Stimulated activated memory B cell treated with anti-CD40 and anti-IgM and Interleukin-4, amounts not matched to agents 10 μg/mL and 1 μg/mL and 100 μg/mL, for 72 hours (primary cell): ENCODE results near the gene ZYX.

Source experiments
- ATAC-seq: fragments of 150-1000 bp; cut with Tn5 transposase; 2 replicates; pipeline ENCODE4 v1.10.0; 2021
- H3K27ac Mint-ChIP-seq: one replicate; pipeline ENCODE4 v1.8.0; 2022; ENCODE audit warnings: mild to moderate bottlenecking, mixed read lengths
- H3K27me3 Mint-ChIP-seq: one replicate; pipeline ENCODE4 v1.8.0; 2022; ENCODE audit warnings: mixed read lengths
- H3K36me3 Mint-ChIP-seq: one replicate; pipeline ENCODE4 v1.8.0; 2022; ENCODE audit warnings: mixed read lengths
- H3K4me1 Mint-ChIP-seq: one replicate; pipeline ENCODE4 v1.8.0; 2022; ENCODE audit warnings: mixed read lengths
- H3K4me3 Mint-ChIP-seq: one replicate; pipeline ENCODE4 v1.8.0; 2022; ENCODE audit warnings: mild to moderate bottlenecking, moderate library complexity, mixed read lengths
- H3K9me3 Mint-ChIP-seq: one replicate; pipeline ENCODE4 v1.8.0; 2022; ENCODE audit warnings: mixed read lengths

The ZYX gene

GRCh38 chr7:143376396-143376795 lies 4.7 kb upstream of the ZYX start:
- no peaks in the 10 kb centered on the region for H3K27me3 Mint-ChIP-seq
- no peaks in the 10 kb centered on the region for H3K36me3 Mint-ChIP-seq
- no peak for ATAC-seq
- H3K4me3 Mint-ChIP-seq: no peak overlapping the region
- H3K4me1 Mint-ChIP-seq: peaks cover 60% of the 10 kb centered on the region
- no peak overlapping the region for H3K27ac Mint-ChIP-seq
- no peaks in the 10 kb centered on the region for H3K9me3 Mint-ChIP-seq

- Mint-ChIP-seq H3K27ac (peak overlapping the region; percentile 83), H3K36me3 (no peaks in the 10 kb centered on the region), H3K4me3 (peak overlapping the region; percentile 88), H3K9me3 (no peaks in the 10 kb centered on the region), H3K27me3 (no peaks in the 10 kb centered on the region), H3K4me1 (peaks cover 56% of the 10 kb centered on the region)
- ATAC-seq: no peak
Measured at GRCh38 chr7:143379611-143380259, 1.4 kb upstream of the ZYX start.

GRCh38 chr7:143380260-143380645 lies 892 bp upstream of the ZYX start:
- H3K4me1 Mint-ChIP-seq: peaks cover 51% of the 10 kb centered on the region
- peak overlapping the region; percentile 83 for H3K27ac Mint-ChIP-seq
- peak overlapping the region; percentile 88 for H3K4me3 Mint-ChIP-seq
- H3K9me3 Mint-ChIP-seq: no peaks in the 10 kb centered on the region
- H3K36me3 Mint-ChIP-seq: no peaks in the 10 kb centered on the region
- H3K27me3 Mint-ChIP-seq: no peaks in the 10 kb centered on the region
- ATAC-seq: peak; percentile 80

GRCh38 chr7:143381427-143382125 lies 431 bp downstream of the ZYX start:
- Mint-ChIP-seq H3K27ac (peak overlapping the region; percentile 25), H3K36me3 (no peaks in the 10 kb centered on the region), H3K9me3 (no peaks in the 10 kb centered on the region), H3K27me3 (no peaks in the 10 kb centered on the region), H3K4me3 (peak overlapping the region; percentile 71), H3K4me1 (peaks cover 37% of the 10 kb centered on the region)
- peak; percentile 1 for ATAC-seq

- Mint-ChIP-seq H3K4me1 (peaks cover 34% of the 10 kb centered on the region), H3K9me3 (no peaks in the 10 kb centered on the region), H3K27ac (peak overlapping the region; percentile 25), H3K27me3 (no peaks in the 10 kb centered on the region), H3K36me3 (no peaks in the 10 kb centered on the region), H3K4me3 (peak overlapping the region; percentile 71)
- ATAC-seq: no peak
Measured at GRCh38 chr7:143382126-143382790, 1.1 kb downstream of the ZYX start.

GRCh38 chr7:143382791-143383641 lies 1.9 kb downstream of the ZYX start:
- no peaks in the 10 kb centered on the region for H3K9me3 Mint-ChIP-seq
- H3K27ac Mint-ChIP-seq: peak overlapping the region; percentile 25
- no peaks in the 10 kb centered on the region for H3K36me3 Mint-ChIP-seq
- peak overlapping the region; percentile 46 for H3K4me3 Mint-ChIP-seq
- H3K4me1 Mint-ChIP-seq: peaks cover 32% of the 10 kb centered on the region
- ATAC-seq: no peak
- H3K27me3 Mint-ChIP-seq: no peaks in the 10 kb centered on the region

GRCh38 chr7:143383642-143383957 lies 2.5 kb downstream of the ZYX start:
- H3K27ac Mint-ChIP-seq: no peak overlapping the region
- no peak overlapping the region for H3K4me3 Mint-ChIP-seq

GRCh38 chr7:143384148-143384547 lies 3.0 kb downstream of the ZYX start:
- Mint-ChIP-seq H3K27me3 (no peaks in the 10 kb centered on the region), H3K9me3 (no peaks in the 10 kb centered on the region)

More at GRCh38 chr7:143383642-143383957, 2.5 kb downstream of the ZYX start:
- no peaks in the 10 kb centered on the region for H3K27me3 Mint-ChIP-seq
- ATAC-seq: no peak
- no peaks in the 10 kb centered on the region for H3K36me3 Mint-ChIP-seq
- H3K9me3 Mint-ChIP-seq: no peaks in the 10 kb centered on the region
- peaks cover 29% of the 10 kb centered on the region for H3K4me1 Mint-ChIP-seq

GRCh38 chr7:143384661-143385631 lies 3.8 kb downstream of the ZYX start:
- Mint-ChIP-seq H3K4me1 (peaks cover 15% of the 10 kb centered on the region), H3K27me3 (no peaks in the 10 kb centered on the region), H3K4me3 (no peak overlapping the region), H3K36me3 (peaks cover 10% of the 10 kb centered on the region), H3K9me3 (no peaks in the 10 kb centered on the region), H3K27ac (no peak overlapping the region)
- ATAC-seq: no peak

More at GRCh38 chr7:143384148-143384547, 3.0 kb downstream of the ZYX start:
- no peak overlapping the region for H3K4me3 Mint-ChIP-seq
- H3K36me3 Mint-ChIP-seq: peaks cover 2% of the 10 kb centered on the region
- no peak for ATAC-seq
- H3K27ac Mint-ChIP-seq: no peak overlapping the region
- H3K4me1 Mint-ChIP-seq: peaks cover 23% of the 10 kb centered on the region

GRCh38 chr7:143385891-143386781 lies 5.0 kb downstream of the ZYX start:
- H3K4me1 Mint-ChIP-seq: peaks cover 14% of the 10 kb centered on the region
- H3K9me3 Mint-ChIP-seq: no peaks in the 10 kb centered on the region
- H3K4me3 Mint-ChIP-seq: no peak overlapping the region
- H3K36me3 Mint-ChIP-seq: peaks cover 21% of the 10 kb centered on the region
- no peaks in the 10 kb centered on the region for H3K27me3 Mint-ChIP-seq
- no peak for ATAC-seq
- no peak overlapping the region for H3K27ac Mint-ChIP-seq

GRCh38 chr7:143387156-143387975 lies 6.2 kb downstream of the ZYX start:
- H3K36me3 Mint-ChIP-seq: peaks cover 27% of the 10 kb centered on the region
- no peak for ATAC-seq
- H3K27me3 Mint-ChIP-seq: no peaks in the 10 kb centered on the region
- no peak overlapping the region for H3K27ac Mint-ChIP-seq
- H3K4me3 Mint-ChIP-seq: no peak overlapping the region
- no peaks in the 10 kb centered on the region for H3K9me3 Mint-ChIP-seq
- peaks cover 10% of the 10 kb centered on the region for H3K4me1 Mint-ChIP-seq

GRCh38 chr7:143388051-143388450 lies 6.9 kb downstream of the ZYX start:
- H3K4me3 Mint-ChIP-seq: no peak overlapping the region
- peaks cover 34% of the 10 kb centered on the region for H3K36me3 Mint-ChIP-seq
- peaks cover 4% of the 10 kb centered on the region for H3K4me1 Mint-ChIP-seq
- ATAC-seq: no peak
- no peaks in the 10 kb centered on the region for H3K9me3 Mint-ChIP-seq
- H3K27ac Mint-ChIP-seq: no peak overlapping the region
- H3K27me3 Mint-ChIP-seq: no peaks in the 10 kb centered on the region
